ENCODE measurements around the gene PCCA. TPM values are rescaled to one million over a fixed set of nuclear protein-coding genes. Genes with fewer than 3 reads are reported as not detected.

Gene PCCA
- total and polyA plus RNA-seq, 12 donors, result 27.6 to 176 (median 97.7) TPM

DNA sequence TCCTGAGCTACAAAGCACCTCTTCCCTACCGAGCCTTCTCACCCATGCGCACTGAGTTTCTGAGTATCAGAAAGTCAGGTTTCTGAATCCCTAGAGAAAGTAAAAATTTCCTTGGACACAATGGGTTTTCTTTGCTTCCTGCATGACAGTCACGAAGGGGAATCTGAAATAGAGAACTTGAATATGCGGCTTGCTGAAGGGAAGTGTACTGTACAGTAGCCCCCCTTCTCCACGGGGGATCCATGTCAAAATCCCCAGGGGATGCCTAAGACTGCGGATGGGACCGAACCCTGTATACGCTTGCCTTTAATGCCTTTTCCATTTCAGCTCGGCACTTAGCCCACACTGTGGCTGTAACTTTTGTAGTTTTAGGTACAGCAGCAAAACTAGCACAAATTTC is 391.8 kb downstream of the PCCA start:
- DNase-seq, result no peak
- intact Hi-C loops (cut with DNase I), result no loop called here
- H3K27me3 ChIP-seq, result no peaks in the 10 kb centered on the region
- H3K4me3 ChIP-seq, result no peak overlapping the region
- no peaks in the 10 kb centered on the region for H3K36me3 ChIP-seq (replicated peaks in 1 of 2)
- no peaks in the 10 kb centered on the region for H3K9me3 ChIP-seq (replicated peaks in 1 of 3)
- no peak overlapping the region for H3K27ac ChIP-seq
- 89 to 95% (median 91%) methylated on average over 9 of the region's 9 CpGs for WGBS, 4 donors
- H3K4me1 ChIP-seq (replicated peaks in 1 of 2), result no peaks in the 10 kb centered on the region
- TF ChIP-seq CTCF (IDR thresholded peaks at IDR 0.05) (no peak), POLR2A (IDR thresholded peaks at IDR 0.05) (no peak)

DNA sequence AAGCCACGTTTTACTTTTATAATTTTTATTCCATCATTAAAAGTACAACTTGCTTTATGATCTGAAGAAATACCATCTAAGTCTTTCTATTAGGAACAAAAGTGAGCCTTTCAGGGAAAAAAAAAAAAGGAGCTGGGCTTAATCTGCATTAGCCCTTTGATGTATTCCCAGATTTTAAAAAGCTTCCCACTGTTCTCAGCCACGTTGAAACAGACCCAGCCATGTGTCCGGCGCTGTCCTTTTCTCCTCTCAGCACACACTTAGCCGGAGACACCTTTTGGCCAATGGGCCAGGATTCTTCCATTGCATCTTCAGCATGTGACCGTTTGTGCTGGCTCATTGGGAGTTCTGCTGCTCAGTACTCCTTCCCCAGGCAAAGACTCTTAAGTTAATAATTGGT is 394.2 kb downstream of the PCCA start:
- WGBS, 4 donors, result 88 to 89% (median 88%) methylated on average over 6 of the region's 6 CpGs
- Histone ChIP-seq H3K36me3 (replicated peaks in 1 of 2) (no peaks in the 10 kb centered on the region), H3K27ac (no peak overlapping the region), H3K4me1 (replicated peaks in 1 of 2) (no peaks in the 10 kb centered on the region), H3K27me3 (no peaks in the 10 kb centered on the region), H3K4me3 (no peak overlapping the region), H3K9me3 (replicated peaks in 1 of 3) (no peaks in the 10 kb centered on the region)
- DNase-seq, result no peak
- TF ChIP-seq POLR2A (IDR thresholded peaks at IDR 0.05) (no peak), CTCF (IDR thresholded peaks at IDR 0.05) (no peak)
- intact Hi-C loops (cut with DNase I), result no loop called here

DNA sequence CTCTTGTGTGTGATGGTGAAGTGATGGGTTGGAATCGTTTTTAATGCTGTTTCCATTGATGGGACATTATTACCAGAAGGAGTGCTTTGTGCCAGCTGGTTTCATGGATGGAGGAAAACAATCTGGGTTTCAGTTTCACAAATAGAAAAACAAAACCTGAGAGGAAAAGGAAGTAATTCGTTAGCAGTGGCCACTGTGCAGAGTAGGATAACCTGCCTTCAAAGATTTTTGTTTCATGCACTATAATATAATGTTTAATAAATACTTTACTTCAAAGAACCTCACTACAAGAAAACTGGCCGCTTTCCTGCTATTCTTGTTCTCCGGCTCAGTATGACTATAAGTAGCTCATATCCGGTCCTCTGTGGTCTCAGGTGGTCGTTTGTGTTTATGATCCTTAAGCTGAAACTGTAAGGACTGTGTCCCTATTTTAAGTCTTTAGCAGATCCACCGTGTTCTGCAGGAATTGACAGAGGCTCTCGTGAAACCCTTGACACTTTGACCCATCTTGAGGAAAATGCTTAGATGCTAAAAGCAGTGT is 395.0 kb downstream of the PCCA start:
- intact Hi-C loops (cut with DNase I), result no loop called here
- WGBS, 4 donors, result 60 to 70% (median 69%) methylated on average over 8 of the region's 8 CpGs
- Histone ChIP-seq H3K27me3 (no peaks in the 10 kb centered on the region), H3K36me3 (replicated peaks in 1 of 2) (no peaks in the 10 kb centered on the region), H3K4me1 (replicated peaks in 1 of 2) (no peaks in the 10 kb centered on the region), H3K4me3 (no peak overlapping the region), H3K27ac (no peak overlapping the region), H3K9me3 (replicated peaks in 1 of 3) (no peaks in the 10 kb centered on the region)
- TF ChIP-seq CTCF (IDR thresholded peaks at IDR 0.05), result no peak
- no peak for TF ChIP-seq POLR2A (IDR thresholded peaks at IDR 0.05)
- no peak for DNase-seq

DNA sequence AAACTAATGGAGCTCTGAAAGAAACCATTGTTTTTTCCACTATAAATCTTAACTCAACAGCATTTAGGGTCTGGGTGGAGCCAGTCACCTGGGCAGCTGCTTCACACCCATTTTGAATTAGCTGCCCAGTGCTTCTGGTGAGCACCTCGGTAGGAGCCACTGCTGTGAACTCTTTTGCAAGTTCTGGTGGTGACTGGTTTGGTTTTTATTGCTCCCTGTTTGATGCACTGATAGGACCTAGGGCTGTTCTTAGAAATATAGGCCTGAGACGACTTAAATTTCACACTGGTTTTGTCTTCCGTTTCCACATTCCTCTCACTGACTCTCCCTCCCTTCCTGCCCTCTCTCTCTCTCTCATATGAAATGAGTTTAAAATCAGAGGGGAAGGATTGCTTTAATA is 395.8 kb downstream of the PCCA start:
- TF ChIP-seq CTCF (IDR thresholded peaks at IDR 0.05) (no peak), POLR2A (IDR thresholded peaks at IDR 0.05) (no peak)
- H3K4me1 ChIP-seq (replicated peaks in 1 of 2), result no peaks in the 10 kb centered on the region
- H3K9me3 ChIP-seq (replicated peaks in 1 of 3), result no peaks in the 10 kb centered on the region
- no peak overlapping the region for H3K27ac ChIP-seq
- DNase-seq, result no peak
- WGBS, 4 donors, result 88 to 96% (median 93%) methylated on average over 3 of the region's 3 CpGs
- H3K4me3 ChIP-seq, result no peak overlapping the region
- H3K27me3 ChIP-seq, result no peaks in the 10 kb centered on the region
- intact Hi-C loops (cut with DNase I), result no loop called here
- H3K36me3 ChIP-seq (replicated peaks in 1 of 2), result no peaks in the 10 kb centered on the region

All from adrenal gland (tissue), 12 donors.